Right ventricle myocardium superior (tissue), 1 donor: ENCODE data around the gene VPS33B. TPM values are rescaled to one million over a fixed set of nuclear protein-coding genes. Genes with fewer than 3 reads are reported as not detected.
A peak's percentile ranks its signal among the peaks of the same experiment; 100 is the strongest.
"Not testable (repeated sequence)": the region's sequence is repeated elsewhere in the genome, so short reads cannot be mapped to it uniquely, and the experiment has no call there.

Experiments used
- ATAC-seq: fragments of 200-7000 bp; cut with Tn5 transposase; one replicate; pipeline ENCODE4 v1.9.1; 2020; ENCODE audit warnings: mild to moderate bottlenecking; ENCODE audit not compliant: poor library complexity
- DNase-seq: peaks from one replicate; pipeline ENCODE4 v3.0.0-alpha.2; 2020
- intact Hi-C: fragments of 100-400 bp; cut with DNase I; formaldehyde crosslinking; loops from one replicate; pipeline ENCODE4 v1.11.2; 2022
- total RNA-seq: library from RNA; stranded (reverse); fragmentation: NEBNext Ultra II Directional; extraction: Animal tissue kit (Norgen Biotek cat#: 25700); gene quantifications from one replicate; pipeline ENCODE4 v1.2.1, GENCODE V29; 2021
- donor health status: DM: no; HTN: yes; CAD: no; lungs with severe emphysema.

VPS33B gene
- total RNA-seq, 1 donor from 2014 or later = 4.4 TPM

DNA sequence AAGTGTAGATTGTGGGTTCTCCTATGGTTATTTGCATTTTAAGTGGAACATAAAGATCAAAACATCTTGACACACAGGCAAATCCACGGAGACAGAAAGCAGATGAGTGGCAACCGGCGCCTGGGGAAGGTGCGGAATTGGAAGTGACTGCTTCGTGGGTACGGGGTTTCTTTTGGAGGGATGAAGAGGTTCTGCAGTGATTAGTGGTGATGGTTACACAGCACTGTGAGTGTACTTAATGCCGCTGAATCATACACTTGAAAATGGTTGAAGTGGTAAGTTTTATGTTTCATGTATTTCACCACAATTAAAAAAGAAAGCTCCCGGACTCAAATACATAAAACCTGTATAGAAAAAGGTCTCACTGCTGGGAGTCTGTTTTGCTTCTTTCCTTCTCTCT lies 18.5 kb upstream of the VPS33B start:
- DNase-seq (no peak), ATAC-seq (no peak)
- intact Hi-C loops = no loop called here

DNA sequence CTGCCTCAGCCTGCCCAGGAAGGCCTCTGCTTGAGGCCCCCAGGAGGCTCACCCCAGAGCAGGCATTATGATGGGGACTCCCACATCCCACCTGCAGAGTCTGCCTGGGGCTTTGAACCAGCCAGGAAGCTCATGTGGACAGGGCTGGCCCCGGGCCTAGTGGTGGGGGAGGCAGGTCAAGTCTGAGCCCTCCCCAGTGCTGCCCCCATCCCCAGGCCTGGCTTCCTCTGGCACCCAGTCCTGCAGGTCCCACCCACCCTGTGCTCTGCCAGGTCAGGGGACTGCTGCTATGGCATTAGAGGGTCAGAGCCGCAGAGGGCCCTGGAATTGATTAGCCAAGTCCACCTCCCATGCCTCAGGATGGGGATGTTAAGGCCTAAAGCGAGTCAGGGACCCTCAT lies 17.6 kb upstream of the VPS33B start:
- ATAC-seq (no peak), DNase-seq (no peak)
- intact Hi-C loops = no loop called here

- DNase-seq = peak; percentile 67
- intact Hi-C loops = loop anchor here (5.0 kb wide), 1 partner anchor 71 kb away; no protein-coding TSS in a partner anchor
- ATAC-seq = no peak
Observed at GRCh38 chr15:91032919-91033803, 10.8 kb upstream of the VPS33B start.

- ATAC-seq = no peak
- no peak for DNase-seq
- intact Hi-C loops = loop anchor here (5.0 kb wide), 1 partner anchor 69 kb away; no protein-coding TSS in a partner anchor
Observed at GRCh38 chr15:91031796-91032195, 9.4 kb upstream of the VPS33B start.

DNA sequence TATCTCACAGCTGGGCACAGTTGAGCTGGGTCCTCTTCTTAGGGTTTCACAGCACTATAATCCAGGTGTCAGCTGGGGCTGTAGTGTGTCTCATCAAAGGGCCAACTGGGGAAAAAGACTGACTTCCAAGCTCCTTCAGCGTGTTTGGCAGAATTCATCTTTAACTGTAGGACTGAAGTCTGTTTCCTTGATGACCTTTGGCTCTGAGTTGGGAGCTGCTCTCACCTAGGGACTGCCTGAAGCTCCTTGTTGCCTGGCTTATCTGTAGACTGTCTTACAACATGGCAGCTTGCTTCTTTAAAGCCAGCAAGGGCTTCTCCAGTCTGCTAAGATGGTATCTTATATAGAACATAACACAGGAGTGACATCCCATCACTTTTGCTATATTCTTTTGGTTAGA lies 5.3 kb upstream of the VPS33B start:
- intact Hi-C loops = no loop called here
- no peak for DNase-seq
- ATAC-seq = no peak

GRCh38 chr15:91023720-91024119 lies 1.3 kb upstream of the VPS33B start:
- no peak for DNase-seq
- intact Hi-C loops = no loop called here
- no peak for ATAC-seq

- peak; percentile 9 for ATAC-seq
- no peak for DNase-seq
- intact Hi-C loops = no loop called here
Observed at GRCh38 chr15:91022832-91023129, 387 bp upstream of the VPS33B start.

GRCh38 chr15:91021516-91022074 lies 799 bp downstream of the VPS33B start:
- DNase-seq (no peak), ATAC-seq (no peak)
- intact Hi-C loops = no loop called here

DNA sequence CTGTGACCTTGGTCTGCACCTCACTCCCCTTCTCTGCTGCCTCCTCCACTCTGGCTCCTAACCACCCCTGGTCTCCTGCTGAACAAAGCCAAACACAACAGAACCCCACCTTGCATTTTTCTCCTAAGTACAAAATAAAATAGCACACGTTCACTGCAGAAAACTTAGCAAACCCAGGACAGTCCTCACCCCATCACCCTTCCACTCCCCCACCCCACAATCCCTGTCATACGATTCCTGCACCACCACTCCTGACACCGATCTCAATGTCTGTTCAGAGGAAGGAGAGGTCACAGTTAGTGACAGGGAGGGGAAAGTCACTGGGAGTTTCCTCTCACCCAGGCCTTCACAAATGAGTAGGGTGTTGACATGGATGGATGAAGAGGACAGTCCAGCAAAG lies 4.2 kb downstream of the VPS33B start:
- DNase-seq = no peak
- intact Hi-C loops = no loop called here
- no peak for ATAC-seq

DNA sequence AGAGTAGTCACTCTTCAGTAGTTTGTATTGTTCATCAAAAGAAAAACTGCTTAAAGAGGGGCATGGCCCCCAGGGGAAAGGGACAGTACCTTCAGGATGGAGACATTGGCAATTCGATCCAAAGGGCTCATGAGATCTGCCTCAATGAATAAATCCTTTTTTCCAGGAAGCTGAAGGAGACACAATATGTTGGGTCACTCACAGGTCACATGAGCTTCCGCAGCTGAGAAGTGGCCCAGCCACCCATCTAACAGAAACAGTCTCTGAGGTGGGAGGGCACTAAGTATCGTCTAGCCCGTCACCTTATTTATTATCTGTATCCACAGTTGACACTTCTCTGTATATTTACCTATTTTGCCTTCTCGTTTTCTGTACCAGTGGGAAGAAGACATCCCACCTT lies 4.7 kb downstream of the VPS33B start:
- DNase-seq = no peak
- intact Hi-C loops = no loop called here
- no peak for ATAC-seq

GRCh38 chr15:91013701-91014100 lies 8.7 kb downstream of the VPS33B start:
- DNase-seq, ATAC-seq, intact Hi-C loops: not testable (repeated sequence)

- ATAC-seq (no peak), DNase-seq (no peak)
- intact Hi-C loops = no loop called here
Observed at GRCh38 chr15:91007266-91007665, 15.1 kb downstream of the VPS33B start.

DNA sequence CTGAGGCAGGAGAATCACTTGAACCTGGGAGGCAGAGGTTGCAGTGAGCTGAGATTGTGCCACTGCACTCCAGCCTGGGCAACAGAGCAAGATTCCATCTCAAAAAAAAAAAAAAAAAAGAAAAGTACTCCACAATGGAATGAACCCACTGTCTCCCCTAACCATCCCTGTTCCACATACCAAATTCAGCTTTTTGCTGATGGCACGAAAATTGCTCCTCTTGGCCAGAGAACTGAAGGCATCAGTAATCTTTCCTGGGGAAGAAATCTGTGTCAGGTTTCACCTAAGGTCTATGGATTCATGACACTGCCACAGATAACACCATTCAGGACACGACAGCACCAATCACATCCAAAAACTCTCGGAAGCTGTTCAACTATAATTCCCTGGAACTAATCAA lies 21.2 kb downstream of the VPS33B start:
- ATAC-seq (no peak), DNase-seq (no peak)
- intact Hi-C loops = no loop called here

- no peak for ATAC-seq
- intact Hi-C loops = no loop called here
- DNase-seq = no peak
Observed at GRCh38 chr15:90998737-90999136, 23.7 kb downstream of the VPS33B start.

- DNase-seq (peak; percentile 99), ATAC-seq (peak; percentile 100)
- intact Hi-C loops = no loop called here
Observed at GRCh38 chr15:90994417-90995311, 27.7 kb downstream of the VPS33B start, which contains the start of gene PRC1. PRC1 (minus strand) TSS chr15:90994535; CDS start chr15:90994417, 118 bp downstream.

GRCh38 chr15:90994059-90994416 lies 28.4 kb downstream of the VPS33B start:
- ATAC-seq (peak; percentile 36), DNase-seq (no peak)
- intact Hi-C loops = no loop called here

DNA sequence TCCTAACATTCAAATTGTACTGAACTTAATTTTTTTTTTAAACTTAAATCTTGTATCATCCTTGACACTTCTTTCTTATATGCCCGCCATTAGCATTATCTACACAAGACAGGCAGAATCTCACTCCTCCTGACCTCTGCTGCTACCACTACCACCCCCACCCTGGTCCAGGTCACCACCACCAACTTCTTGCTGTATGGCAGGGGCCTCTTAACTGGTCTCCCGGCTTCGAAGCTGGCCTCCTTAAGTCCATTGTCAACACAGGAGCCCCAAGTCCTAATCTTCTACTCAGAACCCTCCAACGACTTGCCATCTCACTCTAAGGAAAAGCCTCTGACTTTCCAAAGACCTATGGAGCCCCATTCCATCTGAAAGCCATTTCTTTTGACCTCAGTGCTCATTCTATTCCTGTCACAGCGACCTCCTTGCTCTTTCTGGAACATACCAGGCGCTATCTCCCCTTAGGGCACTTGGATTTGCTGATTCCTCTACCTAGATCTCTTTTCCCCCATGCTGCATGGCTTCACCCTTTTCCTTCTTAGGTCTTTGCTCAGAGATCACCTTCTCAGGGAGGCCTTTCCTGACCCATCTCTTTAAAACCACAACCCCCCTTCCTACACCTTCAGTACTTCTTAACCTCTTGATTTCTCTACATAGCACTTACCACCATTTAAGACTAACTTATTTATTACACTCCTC lies 30.7 kb downstream of the VPS33B start:
- no peak for DNase-seq
- intact Hi-C loops = no loop called here
- ATAC-seq = no peak

- intact Hi-C loops = no loop called here
- DNase-seq (no peak), ATAC-seq (no peak)
Observed at GRCh38 chr15:90990446-90990845, 31.9 kb downstream of the VPS33B start.
